SKM-1 treated with dmso at 0.1 percent for 144 hours (cell line): ENCODE data around the gene ANO2.
"Not testable (repeated sequence)": the region's sequence is repeated elsewhere in the genome, so short reads cannot be mapped to it uniquely, and the experiment has no call there.

Source experiments
- DNase-seq: peaks from one replicate; lab custom pipeline; 2025; ENCODE audit not compliant: unreplicated experiment; lab: John Stamatoyannopoulos, UW

Gene ANO2

DNA sequence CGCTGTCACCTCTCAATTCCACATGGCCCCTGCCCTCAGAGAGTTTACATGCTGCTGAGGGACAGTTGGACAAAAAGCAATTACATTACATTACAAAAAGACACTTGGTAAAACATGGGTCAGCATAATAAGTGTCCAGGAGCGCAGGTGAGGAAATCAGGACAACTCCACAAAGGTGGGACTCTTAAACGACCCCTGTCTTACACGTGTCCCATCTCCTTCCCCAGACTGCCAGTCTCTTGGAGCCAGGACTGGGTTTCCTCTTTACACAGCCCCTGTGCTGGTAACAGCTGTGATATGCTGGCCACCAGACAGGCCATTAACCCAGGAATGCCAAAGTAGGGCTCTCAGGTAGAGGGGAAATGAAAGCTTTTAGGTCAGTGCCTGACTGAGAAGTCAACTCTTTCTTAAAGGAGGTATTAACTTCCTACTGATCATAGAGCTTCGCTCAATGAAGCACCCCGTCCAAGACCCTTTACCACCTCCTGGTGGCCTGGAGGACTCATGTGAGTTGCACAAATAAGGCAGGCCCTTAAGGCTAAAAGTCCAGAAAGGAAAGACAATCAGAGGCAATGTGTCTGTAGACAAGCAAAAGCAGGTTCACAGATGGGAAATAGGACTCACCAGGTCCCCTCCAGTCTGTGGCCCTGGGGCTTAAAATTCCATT is 55.5 kb downstream of the ANO2 start:
- no peak for DNase-seq

DNA sequence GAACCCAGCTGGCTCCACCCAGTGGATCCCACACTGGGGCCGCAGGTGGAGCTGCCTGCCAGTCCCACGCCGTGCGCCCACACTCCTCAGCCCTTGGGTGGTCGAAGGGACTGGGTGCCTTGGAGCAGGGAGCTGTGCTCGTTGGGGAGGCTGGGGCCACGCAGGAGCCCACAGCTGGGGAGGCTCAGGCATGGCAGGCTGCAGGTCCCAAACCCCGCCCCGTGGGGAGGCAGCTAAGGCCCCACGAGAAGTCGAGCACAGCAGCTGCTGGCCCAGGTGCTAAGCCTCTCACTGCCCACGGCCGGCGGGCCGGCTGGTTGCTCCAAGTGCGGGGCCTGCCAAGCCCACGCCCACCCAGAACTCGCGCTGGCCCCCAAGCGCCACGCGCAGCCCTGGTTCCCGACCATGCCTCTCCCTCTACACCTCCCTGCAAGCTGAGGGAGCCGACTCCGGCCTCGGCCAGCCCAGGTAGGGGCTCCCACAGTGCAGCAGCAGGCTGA is 56.2 kb downstream of the ANO2 start:
- DNase-seq, result no peak

DNA sequence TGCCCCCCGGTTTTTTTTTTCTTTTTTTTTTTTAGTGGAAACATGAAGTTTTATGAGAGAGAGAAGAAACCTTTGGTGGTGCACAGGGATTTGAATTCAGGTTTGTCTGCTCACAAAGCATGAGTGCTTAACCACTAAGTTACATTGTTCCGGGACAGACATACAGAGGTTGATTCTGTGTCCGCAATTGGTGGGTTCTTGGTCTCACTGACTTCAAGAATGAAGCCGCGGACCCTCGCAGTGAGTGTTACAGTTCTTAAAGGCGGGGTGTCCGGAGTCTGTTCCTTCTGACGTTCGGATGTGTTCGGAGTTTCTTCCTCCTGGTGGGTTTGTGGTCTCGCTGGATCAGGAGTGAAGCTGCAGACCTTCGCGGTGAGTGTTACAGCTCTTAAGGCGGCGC is 57.2 kb downstream of the ANO2 start:
- DNase-seq, result not testable (repeated sequence)

DNA sequence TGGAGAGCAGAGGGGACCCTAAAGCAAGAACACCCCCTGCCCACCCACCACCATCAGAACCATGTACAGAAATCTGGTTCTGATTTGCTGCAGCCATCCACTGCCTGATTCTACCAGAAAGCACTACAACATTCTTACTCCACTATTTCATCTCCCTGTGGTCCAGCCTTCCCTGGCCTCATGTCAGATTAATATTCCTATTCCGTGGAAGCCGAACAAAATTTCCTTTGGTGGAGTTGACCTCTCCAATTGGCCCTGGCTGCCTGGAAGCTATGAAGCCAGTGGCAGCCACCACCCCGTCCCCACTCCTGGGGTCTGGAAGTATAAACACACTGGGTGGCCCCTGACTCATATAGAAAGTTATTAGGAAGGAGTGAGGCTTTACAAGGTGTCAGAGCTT is 60.2 kb downstream of the ANO2 start:
- no peak for DNase-seq

DNA sequence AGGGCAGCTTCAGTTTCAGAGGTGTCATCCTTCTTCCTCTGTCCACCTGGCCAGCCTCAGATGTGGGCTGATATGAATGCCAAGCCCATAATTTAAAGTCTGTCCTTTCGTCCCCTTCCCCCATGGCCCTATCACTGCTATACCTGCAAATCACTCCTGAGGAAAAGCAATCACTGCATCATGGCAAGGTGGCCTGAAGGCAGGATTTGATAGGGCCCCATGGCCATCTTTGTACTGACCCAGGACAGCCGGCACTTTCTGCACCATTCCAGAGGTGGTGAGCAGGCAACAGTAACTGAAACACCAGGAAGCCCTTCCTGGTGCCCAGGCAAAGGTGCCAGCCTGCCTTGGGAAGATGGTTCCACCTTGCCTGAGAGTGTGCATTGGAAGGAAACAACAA is 60.8 kb downstream of the ANO2 start:
- DNase-seq, result no peak

DNA sequence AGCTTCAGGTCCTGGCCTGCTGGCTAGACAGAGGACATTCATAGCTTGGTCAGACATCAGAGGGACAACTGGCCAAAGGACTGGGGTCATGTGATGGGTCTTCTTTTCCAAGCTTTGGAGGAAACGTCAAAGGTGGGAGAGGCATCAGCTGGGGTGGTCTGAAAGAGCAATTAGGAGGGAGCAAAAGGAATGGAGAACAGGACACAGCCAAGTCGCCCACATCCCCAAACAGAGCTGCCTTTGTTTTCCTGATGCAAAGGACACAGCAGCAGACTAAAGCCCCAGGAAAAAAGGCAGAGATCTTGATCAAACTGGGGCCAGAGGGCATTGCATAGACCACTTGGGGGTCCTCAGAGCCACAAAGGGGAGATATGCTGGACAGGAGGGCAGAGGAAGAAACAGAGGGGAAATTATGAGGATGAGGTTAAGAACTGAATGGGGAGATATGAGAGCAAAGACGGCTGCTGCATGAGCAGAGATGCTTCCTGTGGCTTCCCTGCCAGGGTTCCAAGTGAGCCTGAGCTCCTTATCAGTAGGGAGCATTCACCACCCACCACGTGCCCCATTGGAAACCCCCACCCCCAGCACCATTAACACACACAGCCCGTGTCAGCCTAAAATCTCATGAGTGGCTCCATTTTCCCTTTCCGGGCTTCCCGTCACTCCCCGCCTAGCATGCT is 62.4 kb downstream of the ANO2 start:
- no peak for DNase-seq

DNA sequence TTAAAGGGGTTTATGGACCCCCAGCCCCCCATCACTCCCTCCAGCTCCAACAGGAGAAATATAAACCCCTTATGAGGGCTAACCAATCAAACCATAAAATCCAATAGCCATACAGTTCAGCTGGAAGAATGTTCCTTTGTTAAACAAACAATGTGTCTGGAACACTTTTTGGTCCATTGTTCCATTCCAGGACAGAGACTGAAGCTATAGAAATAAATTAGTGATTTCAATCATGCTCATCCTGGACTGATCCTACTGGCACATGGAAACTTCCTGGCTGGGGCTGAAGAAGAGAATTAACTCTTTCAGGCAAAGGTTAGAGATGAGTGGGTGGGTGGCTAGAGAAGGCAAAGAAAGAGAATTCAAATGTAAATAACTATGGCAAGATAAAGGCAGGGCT is 63.4 kb downstream of the ANO2 start:
- DNase-seq, result no peak

DNA sequence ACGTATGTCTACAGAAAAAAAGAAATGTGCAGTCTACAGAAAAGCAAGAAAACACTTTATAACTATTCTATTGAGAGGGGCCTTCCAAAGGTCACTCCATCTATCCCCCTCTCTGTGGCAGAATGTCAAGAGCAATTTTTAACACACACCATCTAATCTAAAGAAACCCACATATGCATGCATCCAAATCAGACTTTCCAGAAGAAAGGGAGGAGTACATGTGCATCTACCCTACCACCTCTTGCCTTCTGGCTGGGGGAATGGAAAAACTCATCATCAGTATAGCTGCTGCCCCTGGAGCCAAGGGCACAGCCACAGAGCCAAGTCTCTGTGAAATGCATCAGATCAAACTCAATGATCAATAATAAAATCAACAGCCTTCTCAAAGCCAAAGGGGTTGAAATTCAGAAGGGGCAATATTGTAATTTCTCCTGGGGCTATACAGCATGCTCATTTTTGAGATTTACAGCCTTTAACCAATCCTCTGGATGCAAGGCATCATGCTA is 63.9 kb downstream of the ANO2 start:
- DNase-seq, result no peak

DNA sequence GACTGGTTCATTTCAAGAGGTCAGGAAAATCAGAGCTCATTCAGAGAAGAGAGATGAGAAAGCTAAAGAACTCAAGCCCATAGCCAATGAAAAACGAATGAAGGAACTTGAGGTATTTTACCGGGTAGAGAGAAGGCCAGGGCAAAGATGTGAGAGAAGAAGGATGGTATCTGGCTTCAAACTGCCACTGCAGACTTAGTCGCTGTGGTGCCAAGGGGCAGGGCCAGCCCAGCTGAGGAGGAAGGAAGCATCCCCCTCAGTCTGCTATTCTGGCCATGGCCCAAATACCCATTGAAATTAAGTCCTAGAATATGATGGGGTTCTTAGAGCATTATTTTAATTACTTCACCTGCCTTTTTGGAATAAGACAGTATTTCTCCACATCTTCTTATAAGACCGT is 69.2 kb downstream of the ANO2 start:
- no peak for DNase-seq

DNA sequence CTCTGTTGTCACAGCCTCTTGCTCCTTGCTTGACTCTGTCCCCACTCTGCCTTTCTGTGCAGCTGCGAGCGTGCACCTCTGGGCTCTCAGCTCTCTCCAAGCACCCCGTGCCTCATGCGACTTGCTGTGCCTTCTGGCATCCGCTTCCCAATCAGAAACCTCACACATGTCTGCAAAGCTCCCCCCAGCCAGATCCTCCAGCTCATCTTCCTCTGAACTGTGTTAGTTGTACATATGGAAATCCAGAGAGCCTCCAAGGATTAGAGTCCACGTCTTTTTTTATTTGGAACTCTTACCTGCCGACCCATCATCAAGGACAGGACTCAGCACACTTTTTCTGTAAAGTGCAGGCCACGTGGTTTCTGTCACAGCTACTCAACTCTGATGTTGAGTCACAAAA is 70.5 kb downstream of the ANO2 start:
- no peak for DNase-seq

DNA sequence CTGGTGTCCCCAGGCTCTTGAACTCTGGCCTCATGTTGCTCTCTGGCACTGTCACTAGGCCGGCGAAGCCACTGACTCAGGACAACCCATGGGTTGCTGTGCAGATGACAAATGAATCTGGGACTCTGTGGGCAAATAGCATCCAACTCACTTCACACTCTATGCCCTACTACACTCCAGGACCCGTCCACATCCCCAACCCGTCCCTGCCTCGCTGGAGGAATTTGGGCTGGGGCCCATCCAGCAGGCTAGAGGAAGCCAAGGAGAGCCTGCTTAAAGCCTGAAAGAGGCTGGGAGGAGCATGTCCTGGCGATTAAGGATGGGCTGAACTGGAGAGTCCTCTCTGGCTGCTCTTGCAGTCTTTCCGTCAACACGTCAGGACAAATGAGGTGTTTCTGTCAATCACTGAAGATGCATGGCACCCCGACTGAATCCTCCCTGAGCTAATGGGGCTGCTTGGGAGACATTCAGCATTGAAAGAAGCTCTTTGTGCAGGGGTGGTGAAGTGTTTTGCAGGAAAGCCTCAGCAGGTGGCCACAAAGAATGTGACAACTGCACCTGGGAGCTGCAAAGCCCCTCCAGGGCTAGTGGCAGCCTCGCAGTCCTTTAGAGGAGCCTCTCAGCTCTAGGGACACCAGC is 71.7 kb downstream of the ANO2 start:
- DNase-seq, result no peak

DNA sequence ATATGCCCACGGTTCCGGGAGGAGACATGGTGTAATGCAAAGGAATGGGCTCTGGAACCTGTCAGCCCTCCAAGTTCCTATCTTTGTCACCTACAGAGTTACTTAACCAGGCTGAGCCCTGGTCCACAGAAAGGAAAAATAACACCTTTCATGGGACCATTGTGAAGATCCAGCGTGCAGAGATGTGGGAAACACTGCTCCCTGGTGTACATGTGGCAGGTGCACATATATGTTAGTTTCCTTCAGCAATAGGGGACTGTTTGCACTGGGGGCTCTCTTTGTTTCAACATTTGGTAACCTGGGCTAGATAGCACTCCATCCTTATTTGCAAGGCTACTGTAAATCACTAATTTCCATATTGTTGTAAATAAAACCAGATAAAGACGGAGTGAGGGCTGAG is 72.3 kb downstream of the ANO2 start:
- no peak for DNase-seq

DNA sequence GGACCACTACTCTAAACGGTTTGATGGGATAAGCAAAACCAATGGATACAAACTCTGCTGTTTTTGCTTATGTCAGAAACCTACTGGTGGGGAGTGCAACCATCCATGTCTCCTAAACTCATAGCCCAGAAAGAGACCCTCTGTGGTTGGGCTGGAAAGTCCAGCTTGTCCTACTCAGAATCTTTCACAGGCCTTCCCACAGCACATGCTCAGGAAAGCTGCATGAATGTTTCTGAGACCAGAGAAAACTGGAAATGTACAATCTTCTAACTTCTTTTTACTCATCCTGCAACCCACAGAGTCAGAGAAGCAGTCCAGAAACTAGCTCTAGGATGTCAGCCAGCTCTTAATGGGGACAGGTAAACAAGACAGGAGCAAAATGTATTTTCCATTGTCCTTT is 73.3 kb downstream of the ANO2 start:
- DNase-seq, result no peak

DNA sequence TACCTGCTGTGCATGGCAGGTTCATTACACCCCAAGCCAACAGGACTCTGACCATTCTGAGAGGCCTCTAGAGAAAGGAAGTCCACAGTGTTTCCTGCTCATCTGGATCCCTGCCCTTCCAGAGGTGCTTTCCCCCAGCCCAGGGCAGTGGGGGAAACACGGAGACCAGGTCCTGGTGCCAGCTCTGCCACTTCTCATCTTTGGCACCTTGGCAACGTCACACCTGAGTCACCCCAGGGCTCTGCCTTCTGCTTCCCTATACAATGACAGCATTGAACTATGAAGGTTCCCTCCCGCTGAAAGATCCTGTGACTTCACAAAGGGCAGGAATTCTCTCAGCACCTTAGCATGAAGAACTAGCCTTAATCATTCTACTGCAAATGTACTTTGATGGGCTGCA is 74.9 kb downstream of the ANO2 start:
- DNase-seq, result no peak

DNA sequence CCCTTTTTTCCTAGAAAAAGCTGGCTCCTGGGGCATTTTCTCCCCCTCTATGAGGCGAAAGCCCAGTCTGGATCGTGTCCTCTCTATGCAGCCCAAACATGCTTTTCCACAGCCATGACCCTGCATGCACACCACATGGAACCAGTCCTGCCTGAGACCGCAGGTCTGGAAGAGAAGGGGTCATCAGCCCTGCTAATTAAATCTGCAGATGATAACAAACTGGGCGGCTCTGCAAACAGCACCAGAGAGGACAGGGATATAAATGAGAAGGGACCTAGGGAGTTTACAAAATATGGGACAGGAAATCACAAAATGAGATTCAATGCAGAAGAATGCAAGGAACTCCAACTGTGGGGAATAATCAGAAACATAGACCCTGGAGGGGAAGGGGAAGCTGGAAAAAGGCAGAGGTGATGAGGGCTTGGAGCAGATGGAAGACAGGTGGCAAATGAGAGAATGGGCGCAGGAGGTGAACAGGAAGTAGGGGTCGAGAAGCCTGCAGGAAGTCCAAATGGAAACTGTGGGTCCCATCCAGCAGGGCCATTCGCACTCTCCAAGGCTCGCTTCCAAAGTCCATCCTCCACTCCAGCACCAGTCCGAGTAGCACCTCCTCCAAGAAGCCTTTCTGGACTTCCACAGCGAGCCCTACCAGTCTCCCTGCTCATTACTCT is 76.3 kb downstream of the ANO2 start:
- no peak for DNase-seq

DNA sequence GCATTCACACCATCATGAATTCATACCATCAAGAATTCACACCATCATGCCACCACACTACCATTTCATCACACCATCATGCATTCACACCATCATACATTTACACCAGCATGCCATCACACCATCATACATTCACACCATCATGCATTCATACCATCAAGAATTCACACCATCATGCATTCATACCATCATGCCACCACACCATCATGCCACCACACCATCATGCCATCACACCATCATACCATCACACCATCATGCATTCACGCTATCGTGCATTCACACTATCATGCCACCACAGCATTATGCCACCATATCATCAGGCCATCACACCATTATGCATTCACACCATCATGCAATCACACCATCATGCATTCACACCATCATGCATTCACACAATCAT is 79.7 kb downstream of the ANO2 start:
- DNase-seq, result no peak

DNA sequence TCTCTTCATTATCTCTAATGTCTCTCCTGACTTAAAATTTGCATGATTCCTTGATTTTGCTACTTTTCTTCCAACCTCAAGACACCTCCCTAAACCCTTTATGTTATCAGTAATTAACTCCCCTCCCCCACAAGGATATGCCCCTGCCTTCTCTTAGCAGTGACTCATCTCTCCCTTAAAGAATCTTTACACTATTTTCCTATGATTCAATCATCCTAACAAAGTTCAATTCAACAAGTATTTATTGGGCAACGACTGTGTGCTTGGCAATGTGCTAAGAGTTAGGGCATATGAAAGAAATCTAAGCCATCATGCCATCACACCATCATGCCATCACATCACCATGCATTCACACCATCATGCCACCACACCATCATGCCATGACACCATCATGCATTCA is 80.1 kb downstream of the ANO2 start:
- no peak for DNase-seq

DNA sequence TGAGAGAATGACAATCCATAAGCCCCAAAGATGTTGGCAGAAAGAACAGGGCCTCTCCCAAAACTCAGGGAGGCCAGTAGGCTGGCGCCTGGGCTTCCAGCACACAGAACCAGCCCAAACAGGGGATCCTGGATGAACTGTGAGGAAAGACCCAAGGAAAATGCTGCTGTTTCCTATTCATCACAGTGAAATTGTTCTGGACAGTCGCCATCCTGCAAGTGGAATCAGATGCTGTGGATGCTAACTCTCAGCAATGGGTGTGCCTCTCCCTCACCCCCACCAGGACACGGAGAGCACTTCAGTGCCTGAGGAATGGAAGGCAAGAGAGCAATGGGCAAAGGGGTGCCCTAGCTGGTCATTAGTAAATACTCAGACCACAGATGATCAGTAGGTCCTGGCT is 80.8 kb downstream of the ANO2 start:
- DNase-seq, result no peak

DNA sequence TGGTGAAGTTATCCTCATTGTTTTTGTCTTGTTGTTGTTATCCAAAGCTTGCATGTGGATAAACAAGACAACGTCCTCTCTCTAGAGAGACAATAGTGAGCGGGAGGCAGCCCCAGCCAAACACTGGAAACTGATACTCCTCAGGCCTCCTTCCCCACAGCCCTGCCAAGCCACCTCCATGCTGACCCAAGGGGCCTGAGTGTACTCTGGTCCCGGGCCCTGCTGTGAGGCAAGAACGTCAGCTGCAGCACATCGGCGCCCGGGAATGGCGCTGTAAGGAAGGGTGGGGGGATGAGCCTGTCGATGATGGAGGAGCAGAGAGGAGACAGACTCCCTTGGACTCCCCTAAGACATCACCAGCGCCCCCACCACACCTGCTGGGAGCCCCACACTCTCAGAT is 83.6 kb downstream of the ANO2 start:
- DNase-seq, result no peak

DNA sequence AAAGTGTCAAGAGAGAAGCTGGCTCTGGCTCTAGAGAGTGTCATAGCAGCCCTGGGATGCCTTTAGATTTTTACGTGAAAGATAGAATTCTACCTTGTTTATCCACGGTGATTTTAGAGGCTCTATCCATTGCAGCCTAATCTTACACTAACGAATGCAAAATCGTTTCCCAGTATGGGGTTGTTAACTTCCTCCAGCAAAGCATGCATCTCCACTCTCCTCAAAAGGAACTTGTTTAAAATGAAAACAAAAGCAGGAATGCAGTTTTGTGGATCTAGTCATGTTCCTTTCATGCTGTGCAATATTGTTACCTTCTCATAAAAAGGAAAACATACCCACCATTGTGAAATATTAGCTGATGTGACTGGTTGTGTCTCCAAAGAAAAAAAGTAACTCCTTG is 88.4 kb downstream of the ANO2 start:
- DNase-seq, result no peak

DNA sequence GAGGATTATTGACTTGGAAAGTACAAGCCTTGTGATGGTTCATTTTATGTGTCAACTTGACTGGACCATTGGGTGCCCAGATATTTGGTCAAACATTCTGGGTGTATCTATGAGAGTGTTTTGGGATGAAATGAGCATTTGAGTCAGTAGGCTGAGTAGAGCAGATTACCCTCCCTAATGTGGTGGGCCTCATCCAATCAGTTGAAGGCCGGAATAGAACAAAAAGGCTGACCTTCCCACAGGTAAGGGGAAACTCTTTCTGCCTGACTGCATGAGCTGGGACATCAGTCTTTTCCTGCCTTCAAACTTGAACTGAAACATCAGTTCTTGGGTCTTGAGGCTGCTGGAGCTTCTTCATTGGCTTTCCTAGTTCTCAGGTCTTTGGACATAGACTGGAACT is 98.1 kb downstream of the ANO2 start:
- no peak for DNase-seq

DNA sequence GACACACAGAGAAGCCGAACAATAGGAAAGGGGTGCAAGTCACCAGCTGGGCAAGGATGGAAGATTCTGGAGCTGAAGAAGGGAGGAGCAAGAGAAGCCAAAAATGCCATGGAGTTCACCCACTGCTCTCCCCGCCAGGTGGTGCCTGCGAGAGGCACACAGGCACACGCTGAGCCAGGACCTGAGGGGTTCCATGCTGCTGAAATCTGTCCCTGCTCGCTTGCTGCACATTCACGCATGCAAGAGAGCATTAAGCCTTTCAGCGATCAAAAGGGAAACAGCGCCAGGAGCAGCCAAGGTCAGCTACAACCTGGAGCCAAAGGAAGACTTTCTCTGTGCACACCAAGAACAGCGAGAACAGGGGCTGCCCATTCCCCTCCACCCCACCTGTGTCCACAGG is 104.1 kb downstream of the ANO2 start:
- no peak for DNase-seq
